Activated CD8-positive, alpha-beta memory T cell treated with anti-CD3 and anti-CD28 coated beads, Interleukin-2, amount 50 U/mL, for 1 hour (primary cell): ENCODE results near the gene DDX47.
"Not testable (repeated sequence)": the region's sequence is repeated elsewhere in the genome, so short reads cannot be mapped to it uniquely, and the experiment has no call there.

Experiments
- DNase-seq: peaks from one replicate; pipeline ENCODE4 v3.0.0-alpha.2; 2020; ENCODE audit errors: extremely low read depth

DDX47 gene

DNA sequence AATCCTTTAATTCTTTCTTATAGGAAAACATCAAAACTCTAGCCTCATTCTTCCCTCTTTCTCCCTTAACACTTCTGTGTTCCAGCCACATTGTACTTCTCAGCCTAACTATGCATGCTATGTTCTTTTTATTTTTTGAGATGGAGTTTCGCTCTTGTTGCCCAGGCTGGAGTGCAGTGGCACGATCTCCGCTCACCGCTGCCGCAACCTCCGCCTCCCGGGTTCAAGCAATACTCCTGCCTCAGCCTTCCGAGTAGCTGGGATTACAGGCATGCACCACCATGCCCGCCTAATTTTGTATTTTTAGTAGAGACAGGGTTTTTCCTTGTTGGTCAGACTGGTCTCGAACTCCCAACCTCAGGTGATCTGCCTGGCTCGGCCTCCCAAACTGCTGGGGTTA is 7.2 kb downstream of the DDX47 start:
- DNase-seq: not testable (repeated sequence)

DNA sequence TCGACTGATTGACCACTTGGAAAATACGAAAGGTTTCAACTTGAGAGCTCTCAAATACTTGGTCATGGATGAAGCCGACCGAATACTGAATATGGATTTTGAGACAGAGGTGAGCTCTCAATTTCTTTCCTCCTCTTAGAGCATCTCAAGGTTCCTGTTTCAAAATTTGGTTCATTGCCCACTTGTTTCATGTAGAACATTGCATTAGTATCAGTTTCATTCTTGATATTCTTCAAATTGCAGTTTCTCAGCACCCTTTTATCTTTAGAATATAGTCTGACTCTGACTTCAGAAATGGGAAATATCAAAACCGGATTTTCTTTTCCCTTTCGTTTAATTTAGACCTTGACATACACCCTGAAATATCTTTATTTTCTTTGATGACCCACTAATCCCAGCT is 8.8 kb downstream of the DDX47 start:
- DNase-seq: no peak

DNA sequence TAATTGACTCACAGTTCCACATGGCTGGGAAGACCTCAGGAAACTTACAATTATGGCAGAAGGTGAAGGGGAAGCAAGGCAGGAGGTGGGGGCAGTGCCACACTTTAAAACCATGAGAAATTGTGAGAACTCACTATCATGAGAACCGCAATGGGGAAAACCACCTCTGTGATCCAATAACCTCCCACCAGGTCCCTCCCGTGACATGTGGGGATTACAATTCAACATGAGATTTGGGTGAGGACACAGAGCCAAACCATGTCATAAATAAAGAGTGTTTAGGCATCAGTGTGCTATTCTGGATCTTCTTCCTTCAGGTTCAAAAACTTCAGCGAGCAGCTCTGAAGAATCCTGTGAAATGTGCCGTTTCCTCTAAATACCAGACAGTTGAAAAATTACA is 9.7 kb downstream of the DDX47 start:
- no peak for DNase-seq

DNA sequence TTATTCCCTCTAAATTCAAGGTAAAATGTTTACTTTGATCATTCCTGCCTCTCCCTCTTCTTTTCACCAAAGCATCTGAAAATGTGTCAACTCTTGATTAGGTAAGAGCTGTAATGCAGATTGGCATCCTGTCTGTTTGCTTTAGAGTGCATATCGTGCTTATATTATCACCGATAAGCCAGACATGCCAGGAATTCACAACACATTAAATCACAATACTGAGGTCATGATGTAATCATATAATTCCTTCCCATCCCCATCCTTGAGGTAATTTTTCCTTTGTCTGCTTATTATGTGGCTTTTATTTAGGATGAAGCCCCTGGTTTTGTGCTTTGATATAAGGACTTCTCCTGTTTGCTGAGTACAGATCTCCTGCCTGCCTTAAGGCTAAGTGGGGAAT is 10.2 kb downstream of the DDX47 start:
- DNase-seq: no peak

DNA sequence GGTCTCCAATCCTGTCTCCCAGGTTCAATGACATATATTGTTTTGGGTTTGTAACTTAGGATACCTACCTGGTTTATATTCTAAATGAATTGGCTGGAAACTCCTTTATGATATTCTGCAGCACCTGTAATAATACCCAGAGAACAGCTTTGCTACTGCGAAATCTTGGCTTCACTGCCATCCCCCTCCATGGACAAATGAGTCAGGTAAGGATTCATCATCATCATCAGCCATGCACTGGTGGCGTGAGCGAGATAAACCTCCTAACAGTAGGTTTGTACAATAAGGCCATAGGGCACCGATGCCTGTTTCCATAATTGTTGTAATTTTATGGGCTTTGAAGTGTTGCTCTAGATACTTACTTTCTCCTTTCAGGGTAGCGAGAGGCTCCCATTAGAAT is 10.7 kb downstream of the DDX47 start:
- DNase-seq: no peak

DNA sequence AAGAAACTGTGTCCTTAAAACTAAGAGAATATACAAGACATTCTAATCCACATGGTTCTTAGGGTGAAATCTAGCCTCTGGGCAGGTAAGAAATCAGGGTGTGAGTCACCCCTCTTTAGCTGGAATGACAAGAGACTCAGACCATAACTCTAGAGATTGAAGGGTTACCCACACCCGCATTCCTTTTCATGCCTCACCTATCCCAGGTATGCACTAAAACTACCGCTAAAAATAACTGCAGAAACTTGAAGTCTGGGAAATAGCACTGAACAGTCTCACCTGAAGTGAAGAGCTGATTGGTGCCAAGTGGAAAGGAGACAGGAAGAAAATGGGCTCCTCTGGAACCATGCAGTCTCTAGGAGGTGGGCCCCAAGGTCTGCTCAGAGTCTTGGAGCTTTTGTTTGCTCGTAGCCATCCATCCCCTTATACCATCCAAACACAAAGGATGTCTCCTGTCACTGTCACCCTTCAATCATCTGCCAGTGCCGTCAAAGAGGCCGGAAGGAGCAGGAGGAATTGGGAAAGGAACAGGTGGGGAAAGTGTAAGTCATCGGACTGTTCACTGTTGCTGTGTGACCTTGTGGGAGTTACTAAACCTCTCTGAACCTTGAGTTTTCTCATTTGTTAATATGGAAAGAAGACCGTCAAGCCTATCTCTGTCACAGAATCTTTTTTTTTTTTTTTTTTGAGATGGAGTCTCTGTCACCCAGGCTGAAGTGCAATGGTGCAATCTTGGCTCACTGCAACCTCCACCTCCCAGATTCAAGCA is 22.4 kb downstream of the DDX47 start:
- no peak for DNase-seq

DNA sequence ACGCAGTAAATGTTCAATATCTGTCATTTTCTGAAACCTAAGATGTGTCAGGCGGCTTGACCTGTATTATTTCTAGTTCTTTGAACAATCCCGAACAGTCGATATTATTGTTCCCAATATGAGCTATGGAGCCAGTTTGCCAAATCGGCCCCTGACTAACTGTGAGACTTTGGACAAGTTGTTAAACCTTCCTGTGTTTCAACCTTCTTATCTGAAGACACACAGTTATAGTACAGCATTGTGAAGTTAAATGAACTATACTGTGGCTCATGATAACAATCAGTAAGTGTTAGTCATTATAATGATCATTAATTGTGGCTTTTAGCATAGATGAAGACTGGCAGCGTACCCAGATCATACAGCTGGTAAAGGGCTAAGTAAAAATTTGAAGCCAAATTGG is 23.4 kb downstream of the DDX47 start:
- no peak for DNase-seq

DNA sequence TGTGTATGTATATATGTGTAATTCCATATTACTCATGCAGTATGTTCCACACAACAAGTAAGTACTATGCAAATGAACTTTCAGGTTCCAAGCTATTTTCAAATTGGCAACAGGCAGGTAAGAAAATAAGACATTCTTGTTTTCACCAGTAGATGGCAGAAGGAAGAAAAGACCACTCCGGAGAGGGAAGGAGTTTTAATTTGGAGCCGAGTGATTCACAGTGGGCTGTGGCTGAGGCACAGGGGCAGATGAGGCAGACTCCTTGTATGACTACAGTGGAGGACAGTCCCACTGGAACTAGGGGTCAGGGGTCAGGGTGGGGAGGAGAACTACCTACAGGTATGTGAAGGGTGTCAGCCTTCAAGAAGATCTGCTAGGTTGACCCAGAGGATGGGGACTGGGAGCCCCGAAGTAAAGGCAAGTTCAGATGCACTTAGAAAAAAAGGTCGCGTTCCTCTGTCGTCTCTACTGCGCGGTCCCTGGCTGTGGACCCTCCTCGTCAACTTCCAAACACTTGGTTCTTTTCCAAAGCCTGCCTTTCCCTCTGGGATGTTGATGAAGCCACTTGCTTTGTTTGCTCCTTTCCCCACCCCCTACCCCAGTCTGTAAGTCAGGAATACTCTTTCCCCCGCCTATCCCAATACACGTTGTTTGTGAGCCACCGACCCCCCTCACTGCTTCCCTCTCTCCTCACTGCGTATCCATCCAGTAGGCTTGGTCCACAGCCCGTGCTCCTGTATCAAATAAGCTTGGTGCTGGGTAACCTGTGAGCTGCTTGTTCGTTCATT is 24.1 kb downstream of the DDX47 start:
- DNase-seq: no peak

DNA sequence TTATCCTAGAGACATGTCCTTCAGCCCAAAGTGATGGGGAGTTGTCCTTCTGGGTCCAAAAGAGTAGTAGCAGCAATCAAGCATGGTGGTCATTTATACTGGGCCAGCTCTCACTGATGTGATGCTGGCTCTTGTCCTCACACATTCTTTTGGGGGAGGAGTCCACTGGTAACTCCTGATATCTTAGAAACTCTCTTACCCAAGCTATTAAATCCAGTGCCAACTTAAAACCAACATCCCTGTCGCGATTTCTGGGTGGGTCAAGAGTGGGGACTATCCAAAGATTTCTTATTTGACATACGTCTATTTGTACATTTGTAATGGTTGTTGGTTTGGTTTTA is 24.6 kb downstream of the DDX47 start:
- no peak for DNase-seq

DNA sequence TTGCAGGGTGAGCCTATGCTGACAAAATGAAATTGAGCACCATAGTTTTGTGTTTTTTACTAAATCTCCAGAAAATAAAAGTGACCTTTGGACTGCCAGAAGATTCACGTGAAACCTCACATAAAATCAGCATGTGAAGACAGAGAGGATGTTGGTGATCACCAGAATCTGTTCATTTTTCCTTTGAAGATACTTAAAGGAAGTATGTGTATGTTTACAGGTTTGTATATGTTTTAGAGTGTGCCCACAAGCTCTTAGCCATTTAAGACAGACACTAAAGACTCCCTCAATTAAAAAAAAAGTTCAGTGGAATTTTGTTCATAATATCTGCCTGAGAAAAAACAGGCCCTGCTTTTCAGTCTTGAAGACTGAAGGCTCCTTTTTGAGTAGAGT is 25.9 kb downstream of the DDX47 start:
- no peak for DNase-seq

DNA sequence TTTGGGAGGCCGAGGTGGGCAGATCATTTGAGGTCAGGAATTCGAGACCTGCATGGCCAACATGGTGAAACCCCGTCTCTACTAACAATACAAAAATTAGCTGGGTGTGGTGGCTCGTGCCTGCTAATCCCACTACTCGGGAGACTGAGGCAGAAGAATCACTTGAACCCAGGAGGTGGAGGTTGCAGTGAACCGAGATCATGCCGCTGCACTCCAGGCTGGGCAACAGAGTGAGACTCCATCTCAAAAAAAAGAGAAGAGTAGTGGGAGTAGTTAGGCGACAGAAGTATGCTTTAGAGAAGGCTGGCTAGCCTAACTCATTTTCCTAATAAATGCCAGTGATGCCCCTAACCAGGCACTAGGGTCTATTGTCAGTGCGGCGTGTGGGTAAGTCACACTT is 26.3 kb downstream of the DDX47 start:
- DNase-seq: not testable (repeated sequence)

DNA sequence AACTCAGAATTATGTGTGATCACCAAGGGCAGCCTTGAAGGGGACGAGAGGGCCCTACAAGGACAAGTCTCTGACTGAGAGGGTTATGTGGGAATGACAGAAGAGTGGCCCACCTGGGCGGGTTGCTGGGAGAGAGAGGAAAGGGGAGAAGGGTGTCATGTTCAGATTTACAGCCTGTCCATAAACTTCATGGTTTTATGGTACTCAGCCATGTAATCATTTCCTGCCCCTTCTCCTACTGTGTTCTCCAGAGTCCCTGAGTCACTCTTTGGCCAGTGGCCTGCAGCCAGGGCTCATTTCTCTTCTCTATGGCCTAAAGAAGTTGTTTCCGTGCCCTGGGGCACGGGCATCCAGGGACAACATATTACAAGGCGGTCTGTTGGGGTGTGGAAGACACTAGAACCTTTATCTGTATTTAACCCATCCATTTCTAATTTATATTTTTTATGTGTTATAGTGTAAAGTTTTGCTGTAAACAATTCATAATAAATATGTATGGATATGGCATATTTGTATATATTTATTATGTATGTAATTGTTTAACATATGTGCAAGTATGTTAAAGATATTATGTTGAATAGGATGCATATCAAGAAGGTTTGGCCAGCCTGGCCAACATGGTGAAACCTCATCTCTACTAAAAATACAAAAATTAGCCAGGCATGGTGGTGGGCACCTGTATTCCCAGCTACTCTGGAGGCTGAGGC is 26.9 kb downstream of the DDX47 start:
- DNase-seq: no peak

DNA sequence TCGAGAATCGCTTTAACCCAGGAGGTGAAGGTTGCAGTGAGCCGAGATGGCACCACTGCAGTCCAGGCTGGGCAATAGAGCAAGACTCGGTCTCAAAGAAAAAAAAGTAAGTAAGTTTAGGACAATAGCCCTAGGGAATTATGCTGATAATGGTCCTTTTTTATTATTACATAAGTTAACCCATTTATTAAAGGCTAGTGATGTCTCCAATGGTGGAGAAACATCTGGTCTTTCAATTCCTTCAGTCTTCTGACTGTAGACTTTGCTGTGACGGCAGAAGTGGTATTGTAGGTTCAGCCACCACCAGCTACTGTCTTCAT is 27.4 kb downstream of the DDX47 start:
- DNase-seq: no peak

DNA sequence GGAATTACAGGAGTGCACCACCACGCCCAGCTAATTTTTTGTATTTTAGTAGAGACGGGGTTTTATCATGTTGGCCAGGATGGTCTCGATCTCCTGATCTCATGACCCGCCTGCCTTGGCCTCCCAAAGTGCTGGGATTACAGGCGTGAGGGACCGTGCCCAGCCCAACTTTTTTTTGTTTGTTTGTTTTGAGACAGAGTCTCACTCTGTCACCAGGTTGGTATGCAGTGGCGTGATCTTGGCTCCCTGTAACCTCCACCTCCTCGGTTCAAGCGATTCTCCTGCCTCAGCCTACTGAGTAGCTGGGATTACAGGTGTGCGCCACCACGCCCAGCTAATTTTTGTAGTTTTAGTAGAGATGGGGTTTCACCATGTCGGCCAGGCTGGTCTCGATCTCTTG is 28.3 kb downstream of the DDX47 start:
- DNase-seq: not testable (repeated sequence)

DNA sequence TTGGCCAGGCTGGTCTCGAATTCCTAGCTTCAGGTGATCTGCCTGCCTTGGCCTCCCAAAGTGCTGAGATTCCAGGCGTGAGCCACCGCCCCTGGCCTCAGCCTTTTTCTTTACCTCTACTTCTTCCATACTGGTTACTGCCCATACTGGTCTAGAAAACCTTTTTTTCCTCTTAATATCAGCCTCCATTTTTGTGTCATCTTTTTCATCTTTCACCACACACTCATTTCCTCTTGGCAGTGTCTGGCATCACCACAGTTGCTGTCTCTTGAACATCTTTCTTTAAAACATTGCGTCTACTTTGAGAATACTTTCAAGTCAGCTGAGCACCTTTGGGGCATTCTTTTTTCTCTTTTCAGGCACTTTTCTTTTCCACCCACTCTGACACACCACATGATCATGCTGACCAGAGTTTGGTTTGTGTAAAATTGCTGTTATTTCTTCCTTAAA is 32.7 kb downstream of the DDX47 start:
- no peak for DNase-seq

DNA sequence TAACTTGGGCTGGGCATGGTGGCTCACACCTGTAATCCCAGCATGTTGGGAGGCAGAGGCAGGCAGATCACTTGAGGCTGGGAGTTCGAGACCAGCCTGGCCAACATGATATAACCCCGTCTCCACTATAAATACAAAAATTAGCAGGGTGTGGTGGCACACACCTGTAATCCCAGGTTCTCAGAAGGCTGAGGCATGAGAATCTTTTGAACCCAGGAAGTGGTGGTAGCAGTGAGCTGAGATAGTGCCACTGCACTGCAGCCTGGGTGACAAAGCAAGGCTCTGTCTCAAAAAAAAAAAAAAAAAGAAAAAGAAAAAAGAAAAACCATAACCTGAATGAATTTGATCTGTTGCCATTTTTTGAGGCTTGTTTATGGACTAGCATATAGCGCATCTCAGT is 33.6 kb downstream of the DDX47 start:
- DNase-seq: not testable (repeated sequence)

DNA sequence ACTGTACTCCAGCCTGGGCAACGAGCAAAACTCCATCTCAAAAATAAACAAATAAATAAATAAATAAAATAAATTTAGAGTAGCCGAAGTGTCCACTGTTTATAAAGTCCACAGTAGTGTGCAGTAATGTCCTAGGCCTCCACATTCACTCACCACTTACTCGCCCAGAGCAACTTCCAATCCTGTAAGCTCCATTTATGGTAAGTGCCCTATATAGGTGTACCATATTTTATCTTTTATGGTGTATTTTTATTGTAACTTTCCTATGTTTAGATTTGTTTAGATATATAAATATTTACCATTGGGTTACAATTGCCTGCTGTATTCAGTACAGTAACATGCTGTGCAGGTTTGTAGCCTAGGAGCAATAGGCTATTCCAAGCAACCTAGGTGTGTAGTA is 40.3 kb downstream of the DDX47 start:
- DNase-seq: no peak

DNA sequence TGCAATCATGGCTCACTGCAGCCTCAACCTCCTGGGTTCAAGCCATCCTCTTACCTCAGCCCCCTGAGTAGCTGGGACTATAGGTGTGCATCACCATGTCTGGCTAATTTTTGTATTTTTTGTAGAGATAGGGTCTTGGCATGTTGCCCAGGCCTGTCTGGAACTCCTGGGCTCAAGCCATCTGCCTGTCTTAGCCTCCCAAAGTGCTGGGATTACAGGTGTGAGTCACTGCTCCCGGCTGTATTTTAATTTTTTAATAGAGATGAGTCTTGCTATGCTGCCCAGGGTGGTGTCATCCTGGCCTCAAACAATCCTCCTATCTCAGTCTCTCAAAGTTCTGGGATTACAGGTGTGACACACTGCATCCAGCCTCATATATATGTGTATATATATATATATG is 46.5 kb downstream of the DDX47 start:
- DNase-seq: no peak

DNA sequence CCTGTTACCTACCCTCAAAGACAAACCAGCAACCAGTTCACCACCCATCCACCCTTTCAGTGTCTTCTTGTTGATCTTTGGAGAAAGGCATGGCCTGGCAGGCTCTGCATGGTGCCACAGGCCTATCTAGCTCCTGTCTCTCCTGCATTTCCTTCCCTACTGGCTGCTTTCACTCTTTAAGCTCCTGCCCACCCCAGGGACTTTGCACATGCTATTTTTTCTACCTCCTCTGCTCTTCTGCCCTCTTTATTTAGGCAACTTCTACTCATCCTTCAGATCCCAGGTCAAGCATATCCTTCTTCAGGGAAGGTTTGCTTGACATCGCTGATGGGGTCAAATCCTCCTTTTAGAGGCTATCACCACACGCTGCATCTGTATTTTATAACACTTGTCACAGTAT is 51.1 kb downstream of the DDX47 start:
- DNase-seq: no peak

DNA sequence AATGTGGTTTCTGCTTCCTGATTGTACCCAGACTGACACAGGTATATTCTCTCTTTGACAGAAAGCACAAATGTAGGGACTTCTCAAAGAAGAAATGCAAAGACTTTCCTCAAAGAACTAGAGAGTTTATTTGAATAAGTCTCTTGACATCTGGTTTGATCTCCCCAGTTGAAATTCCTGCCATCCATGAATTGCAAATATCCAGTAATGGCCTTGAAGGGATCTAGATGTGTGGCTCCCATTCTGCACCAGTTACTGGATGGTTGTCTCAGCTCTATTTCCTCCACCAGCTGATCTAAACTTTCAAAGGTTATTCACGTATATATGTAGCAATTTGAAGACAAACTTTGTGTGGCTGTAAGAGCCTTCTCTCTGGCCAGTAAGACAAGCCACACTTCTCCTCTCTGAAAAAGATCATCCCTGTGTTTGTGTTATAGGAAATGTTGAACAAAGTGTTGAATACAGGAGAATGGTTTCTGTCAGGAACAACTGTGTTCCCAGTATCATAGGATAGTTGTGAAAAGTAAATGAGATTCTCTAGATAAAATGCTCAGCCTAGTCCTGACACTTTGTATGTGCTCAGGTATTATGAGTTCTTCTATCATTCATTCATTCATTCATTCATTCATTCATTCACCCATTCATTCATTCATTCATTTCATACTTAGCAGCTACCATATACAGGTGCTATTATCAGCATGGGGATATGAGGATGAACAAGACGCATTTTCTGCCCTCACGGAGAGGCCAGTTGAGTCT is 55.5 kb downstream of the DDX47 start:
- no peak for DNase-seq

DNA sequence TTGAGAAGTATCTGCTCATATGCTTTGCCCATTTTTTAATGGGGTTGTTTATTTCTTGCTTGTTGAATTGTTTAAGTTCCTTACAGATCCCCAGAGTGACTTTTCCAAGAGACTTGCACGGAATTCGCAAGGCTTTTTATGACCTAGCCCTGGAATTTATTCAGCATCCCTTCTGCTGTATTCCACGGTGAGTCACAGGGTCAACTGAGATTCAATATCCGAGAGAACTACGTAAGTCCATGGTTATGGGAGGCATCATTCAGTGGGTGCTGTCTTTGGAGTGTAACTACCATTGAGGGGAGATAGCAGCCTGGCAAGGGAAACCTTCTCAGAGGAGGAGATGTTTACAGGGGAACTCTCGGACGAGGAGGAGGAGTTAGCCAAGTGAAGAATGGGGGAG is 57.3 kb downstream of the DDX47 start:
- DNase-seq: no peak

DNA sequence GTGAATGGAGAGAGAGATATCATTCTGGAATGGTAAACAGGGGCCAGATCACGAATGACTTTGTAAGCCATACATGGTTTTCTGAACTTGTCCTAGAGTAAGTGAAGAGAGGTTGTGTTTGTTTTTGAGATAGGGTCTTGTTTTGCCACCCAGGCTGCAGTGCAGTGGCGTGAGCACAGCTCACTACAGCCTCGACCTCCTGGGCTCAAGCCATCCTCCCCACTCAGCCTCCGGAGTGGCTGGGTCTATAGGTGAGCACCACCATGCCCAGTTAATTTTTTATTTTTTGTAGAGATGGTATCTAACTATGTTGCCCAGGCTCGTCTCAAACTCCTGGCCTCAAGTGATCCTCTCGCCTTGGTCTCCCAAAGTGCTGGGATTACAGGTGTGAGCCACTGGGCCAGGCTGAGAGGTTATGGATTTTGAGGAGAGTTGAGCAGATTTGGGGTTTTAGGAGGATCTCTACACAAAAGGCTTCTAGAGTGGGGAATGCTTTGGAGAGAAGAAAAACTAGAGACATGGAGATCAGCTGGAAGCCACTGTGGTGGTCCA is 58.5 kb downstream of the DDX47 start:
- DNase-seq: no peak
